DOHH2 (cell line): ENCODE data around the gene OBP2A.

Source experiments
- H3F3A ChIP-seq: fragments of 200-600 bp; sonication (generic), shearing (Covaris generic); 2 replicates; pipeline ENCODE4 v1.6.0; 2016; ENCODE audit warnings: antibody characterized with exemption, mild to moderate bottlenecking; ENCODE audit not compliant: control insufficient read depth, insufficient read depth
- H3K27ac ChIP-seq: fragments of 200-600 bp; sonication (generic); 2 replicates; pipeline ENCODE4 v1.5.1; 2014; ENCODE audit warnings: low read depth, mild to moderate bottlenecking, low read length, moderate library complexity
- H3K27me3 ChIP-seq: fragments of 200-600 bp; sonication (generic); 2 replicates; pipeline ENCODE4 v1.6.1; 2014; ENCODE audit warnings: mild to moderate bottlenecking, low read length, mixed read lengths; ENCODE audit not compliant: control insufficient read depth
- H3K36me3 ChIP-seq: fragments of 200-600 bp; sonication (generic); 2 replicates; pipeline ENCODE4 v1.6.1; 2014; ENCODE audit warnings: mild to moderate bottlenecking, low read length, moderate library complexity, mixed read lengths; ENCODE audit not compliant: control insufficient read depth
- H3K4me1 ChIP-seq: fragments of 200-600 bp; sonication (generic); 2 replicates; pipeline ENCODE4 v1.6.1; 2014; ENCODE audit warnings: mild to moderate bottlenecking, low read length, mixed read lengths; ENCODE audit not compliant: control insufficient read depth
- H3K4me2 ChIP-seq: fragments of 200-600 bp; sonication (generic); 2 replicates; pipeline ENCODE4 v1.6.0; 2014; ENCODE audit warnings: mild to moderate bottlenecking, low read length, moderate library complexity
- H3K4me3 ChIP-seq: fragments of 200-600 bp; sonication (generic); 2 replicates; pipeline ENCODE4 v1.5.1; 2014; ENCODE audit warnings: mild to moderate bottlenecking, low read length, mixed read lengths
- H3K79me2 ChIP-seq: fragments of 200-600 bp; sonication (generic); 2 replicates; pipeline ENCODE4 v1.6.1; 2014; ENCODE audit warnings: mild to moderate bottlenecking, low read length, mixed read lengths; ENCODE audit not compliant: control insufficient read depth
- H3K9me2 ChIP-seq: fragments of 200-600 bp; sonication (generic); replicated peaks from 2 replicates; pipeline ENCODE4 v1.6.1; 2014; ENCODE audit warnings: mild to moderate bottlenecking, low read length, mixed read lengths; ENCODE audit not compliant: control insufficient read depth
- H3K9me3 ChIP-seq: fragments of 200-600 bp; sonication (generic); 2 replicates; pipeline ENCODE4 v1.6.1; 2014; ENCODE audit warnings: antibody characterized with exemption, low read length, mixed read lengths; ENCODE audit not compliant: control insufficient read depth, insufficient read depth
- H4K20me1 ChIP-seq: fragments of 200-600 bp; sonication (generic); 2 replicates; pipeline ENCODE4 v1.6.0; 2014; ENCODE audit warnings: low read depth, mild to moderate bottlenecking, antibody characterized with exemption, low read length, moderate library complexity; ENCODE audit not compliant: control insufficient read depth, insufficient read depth
- CTCF ChIP-seq: fragments of 200-600 bp; sonication (generic); IDR thresholded peaks from one replicate; pipeline ENCODE4 v1.5.1; 2014; ENCODE audit warnings: antibody characterized with exemption, mild to moderate bottlenecking, low read depth, low read length; ENCODE audit not compliant: poor library complexity, severe bottlenecking
- EZH2phosphoT487 ChIP-seq: fragments of 200-600 bp; sonication (generic); IDR thresholded peaks from 2 replicates; pipeline ENCODE4 v1.6.1; 2017; ENCODE audit warnings: borderline replicate concordance, mild to moderate bottlenecking, antibody characterized with exemption, low read length, moderate library complexity, mixed read lengths

The OBP2A gene

GRCh38 chr9:135562235-135562745, 16.4 kb downstream of the OBP2A start:
- H4K20me1 ChIP-seq = no peaks in the 10 kb centered on the region
- no peaks in the 10 kb centered on the region for H3F3A ChIP-seq
- H3K79me2 ChIP-seq = no peaks in the 10 kb centered on the region
- H3K9me2 ChIP-seq = no peaks in the 10 kb centered on the region
- no peaks in the 10 kb centered on the region for H3K36me3 ChIP-seq
- H3K27ac ChIP-seq = no peak overlapping the region
- TF ChIP-seq CTCF = no peak
- no peak for TF ChIP-seq EZH2phosphoT487
- no peaks in the 10 kb centered on the region for H3K4me1 ChIP-seq
- H3K4me3 ChIP-seq = no peak overlapping the region
- H3K4me2 ChIP-seq = no peak overlapping the region
- H3K27me3 ChIP-seq = no peaks in the 10 kb centered on the region
- no peaks in the 10 kb centered on the region for H3K9me3 ChIP-seq

- H3K9me2 ChIP-seq = no peaks in the 10 kb centered on the region
These were observed 17.1 kb downstream of the OBP2A start for GRCh38 chr9:135563039-135563476.

GRCh38 chr9:135563858-135564257, 17.9 kb downstream of the OBP2A start:
- H3K4me1 ChIP-seq = no peaks in the 10 kb centered on the region
- no peaks in the 10 kb centered on the region for H3F3A ChIP-seq
- no peaks in the 10 kb centered on the region for H3K9me3 ChIP-seq
- H4K20me1 ChIP-seq = no peaks in the 10 kb centered on the region
- H3K36me3 ChIP-seq = no peaks in the 10 kb centered on the region
- no peak overlapping the region for H3K4me2 ChIP-seq
- H3K27ac ChIP-seq = no peak overlapping the region
- no peak overlapping the region for H3K4me3 ChIP-seq
- TF ChIP-seq CTCF = no peak
- no peak for TF ChIP-seq EZH2phosphoT487
- no peaks in the 10 kb centered on the region for H3K79me2 ChIP-seq
- H3K27me3 ChIP-seq = no peaks in the 10 kb centered on the region
- no peaks in the 10 kb centered on the region for H3K9me2 ChIP-seq

More at GRCh38 chr9:135563039-135563476, 17.1 kb downstream of the OBP2A start:
- H3F3A ChIP-seq = no peaks in the 10 kb centered on the region
- H3K4me1 ChIP-seq = no peaks in the 10 kb centered on the region
- H3K36me3 ChIP-seq = no peaks in the 10 kb centered on the region
- no peak overlapping the region for H3K4me3 ChIP-seq
- H3K27ac ChIP-seq = no peak overlapping the region
- H3K9me3 ChIP-seq = no peaks in the 10 kb centered on the region
- H4K20me1 ChIP-seq = no peaks in the 10 kb centered on the region
- TF ChIP-seq EZH2phosphoT487 = no peak
- TF ChIP-seq CTCF = no peak
- H3K27me3 ChIP-seq = no peaks in the 10 kb centered on the region
- H3K4me2 ChIP-seq = no peak overlapping the region
- no peaks in the 10 kb centered on the region for H3K79me2 ChIP-seq
